GM21723 (cell line): ENCODE results near the gene SEC63.
"Not testable (repeated sequence)": the region's sequence is repeated elsewhere in the genome, so short reads cannot be mapped to it uniquely, and the experiment has no call there.

Experiments
- ATAC-seq: cut with Tn5 transposase; IDR thresholded peaks from one replicate; pipeline ENCODE4 v1.9.1; 2021; ENCODE audit warnings: mild to moderate bottlenecking, moderate library complexity; ENCODE audit not compliant: unreplicated experiment

Gene SEC63

GRCh38 chr6:107957909-107958688 lies at the start of gene SEC63:
Gene SEC63 (minus strand): TSS chr6:107958208. CDS start chr6:107958009, 199 bp downstream.
- ATAC-seq: peak; percentile 90

- ATAC-seq: no peak
Measured at GRCh38 chr6:108005961-108006360, 48.0 kb upstream of the SEC63 start.

- ATAC-seq: no peak
Measured at GRCh38 chr6:108004861-108005260, 46.9 kb upstream of the SEC63 start.

GRCh38 chr6:108002365-108003221 lies 44.6 kb upstream of the SEC63 start:
- no peak for ATAC-seq

- no peak for ATAC-seq
Measured at GRCh38 chr6:108001696-108002231, 43.8 kb upstream of the SEC63 start.

GRCh38 chr6:108000259-108000658 lies 42.3 kb upstream of the SEC63 start:
- ATAC-seq: not testable (repeated sequence)

GRCh38 chr6:107999341-107999740 lies 41.3 kb upstream of the SEC63 start:
- ATAC-seq: no peak

- no peak for ATAC-seq
Measured at GRCh38 chr6:107991772-107992550, 34.0 kb upstream of the SEC63 start.

GRCh38 chr6:107991061-107991460 lies 33.1 kb upstream of the SEC63 start:
- ATAC-seq: no peak

GRCh38 chr6:107990587-107990986 lies 32.6 kb upstream of the SEC63 start:
- ATAC-seq: not testable (repeated sequence)

GRCh38 chr6:107989166-107990094 lies 31.4 kb upstream of the SEC63 start:
- no peak for ATAC-seq

GRCh38 chr6:107988570-107988969 lies 30.6 kb upstream of the SEC63 start:
- ATAC-seq: no peak

- ATAC-seq: no peak
Measured at GRCh38 chr6:107987805-107988204, 29.8 kb upstream of the SEC63 start.

GRCh38 chr6:107985701-107986100 lies 27.7 kb upstream of the SEC63 start:
- ATAC-seq: no peak

GRCh38 chr6:107983811-107984210 lies 25.8 kb upstream of the SEC63 start:
- no peak for ATAC-seq

GRCh38 chr6:107982486-107982885 lies 24.5 kb upstream of the SEC63 start:
- no peak for ATAC-seq

GRCh38 chr6:107981695-107982094 lies 23.7 kb upstream of the SEC63 start:
- ATAC-seq: no peak

GRCh38 chr6:107977283-107977682 lies 19.3 kb upstream of the SEC63 start:
- ATAC-seq: no peak

GRCh38 chr6:107976155-107976783 lies 18.3 kb upstream of the SEC63 start:
- no peak for ATAC-seq
